ENCODE measurements around the gene RNF19B.
"Not testable (repeated sequence)": the region's sequence is repeated elsewhere in the genome, so short reads cannot be mapped to it uniquely, and the experiment has no call there.

The RNF19B gene

GRCh38 chr1:32929366-32929765 lies 35.2 kb downstream of the RNF19B start:
- DNase-seq = no peak

GRCh38 chr1:32928715-32929114 lies 35.9 kb downstream of the RNF19B start:
- no peak for DNase-seq

- no peak for DNase-seq
These were observed 36.3 kb downstream of the RNF19B start for GRCh38 chr1:32928285-32928684.

GRCh38 chr1:32927441-32927840 lies 37.2 kb downstream of the RNF19B start:
- DNase-seq = no peak

- no peak for DNase-seq
These were observed 38.0 kb downstream of the RNF19B start for GRCh38 chr1:32926562-32926961.

- no peak for DNase-seq
These were observed 39.0 kb downstream of the RNF19B start for GRCh38 chr1:32925403-32926162.

GRCh38 chr1:32924881-32925344 lies 39.7 kb downstream of the RNF19B start:
- DNase-seq = no peak

- DNase-seq = no peak
These were observed 43.8 kb downstream of the RNF19B start for GRCh38 chr1:32920833-32921232.

- DNase-seq = no peak
These were observed 44.5 kb downstream of the RNF19B start for GRCh38 chr1:32919811-32920733.

GRCh38 chr1:32918179-32918578 lies 46.4 kb downstream of the RNF19B start:
- no peak for DNase-seq

GRCh38 chr1:32917521-32917920 lies 47.1 kb downstream of the RNF19B start:
- DNase-seq = no peak

- DNase-seq = no peak
These were observed 48.6 kb downstream of the RNF19B start for GRCh38 chr1:32915766-32916706.

GRCh38 chr1:32910319-32910718 lies 54.3 kb downstream of the RNF19B start:
- DNase-seq = no peak

GRCh38 chr1:32907435-32907834 lies 57.2 kb downstream of the RNF19B start:
- DNase-seq = no peak

GRCh38 chr1:32906654-32907053 lies 58.0 kb downstream of the RNF19B start:
- DNase-seq = no peak

- not testable (repeated sequence) for DNase-seq
These were observed 59.0 kb downstream of the RNF19B start for GRCh38 chr1:32905588-32905987.

- DNase-seq = no peak
These were observed 59.8 kb downstream of the RNF19B start for GRCh38 chr1:32904797-32905196.

- DNase-seq = no peak
These were observed 60.4 kb downstream of the RNF19B start for GRCh38 chr1:32903991-32904785.

GRCh38 chr1:32902535-32902920 lies 62.1 kb downstream of the RNF19B start:
- DNase-seq = no peak

GRCh38 chr1:32901823-32902534 lies 62.6 kb downstream of the RNF19B start:
- DNase-seq = no peak
